ENCODE results near the gene JCAD.

DNA sequence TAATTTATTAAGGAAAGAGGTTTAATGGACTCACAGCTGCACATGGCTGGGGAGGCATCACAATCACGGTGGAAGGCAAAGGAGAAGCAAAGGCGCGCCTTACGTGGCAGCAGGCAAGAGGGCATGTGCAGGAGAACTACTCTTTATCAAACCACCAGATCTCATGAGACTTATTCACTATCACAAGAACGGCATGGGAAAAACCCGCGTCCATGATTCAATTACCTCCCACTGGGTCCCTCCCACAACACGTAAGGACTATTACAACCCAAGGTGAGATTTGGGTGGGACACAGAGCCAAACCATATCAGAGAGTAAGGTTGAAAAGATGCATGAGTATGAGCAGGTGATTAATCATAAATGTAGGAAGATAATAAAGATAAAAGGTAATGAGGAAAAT lies 3.2 kb upstream of the JCAD start:
- TF ChIP-seq CTCF (IDR thresholded peaks at IDR 0.05 in 2 of 3, conservative IDR thresholded peaks at IDR 0.05 in 1 of 3; ENCODE audit: control insufficient read depth in 2 of 3, extremely low read depth in 1 of 3, insufficient read depth in 1 of 3, low read depth in 3 of 3, low read length in 3 of 3) (no peak), RAD21 (IDR thresholded peaks at IDR 0.05; ENCODE audit: insufficient read depth, low read depth, low read length) (no peak), EZH2 (IDR thresholded peaks at IDR 0.05; ENCODE audit: borderline replicate concordance, control insufficient read depth, low read depth, low read length) (no peak), CHD2 (IDR thresholded peaks at IDR 0.05; ENCODE audit: borderline replicate concordance, low read depth, low read length) (no peak), CBX3 (IDR thresholded peaks at IDR 0.05; ENCODE audit: borderline replicate concordance, low read depth) (no peak), BACH1 (IDR thresholded peaks at IDR 0.05; ENCODE audit: borderline replicate concordance) (no peak), ZNF274 (IDR thresholded peaks at IDR 0.05; ENCODE audit: insufficient read depth, insufficient read length) (no peak), RFX5 (IDR thresholded peaks at IDR 0.05; ENCODE audit: low read depth, low read length) (no peak), EGR1 (IDR thresholded peaks at IDR 0.05; ENCODE audit: borderline replicate concordance in 1 of 2, low read depth in 2 of 2, low read length in 2 of 2) (no peak), YY1 (IDR thresholded peaks at IDR 0.05; ENCODE audit: low read depth, low read length) (no peak), CHD1 (IDR thresholded peaks at IDR 0.05; ENCODE audit: low read depth, low read length) (no peak), NFYB (IDR thresholded peaks at IDR 0.05; ENCODE audit: insufficient read depth, low read depth, low read length) (no peak)

Data from GM12878 (cell line).